ENCODE measurements around the gene SPPL3. TPM values are rescaled to one million over a fixed set of nuclear protein-coding genes. Genes with fewer than 3 reads are reported as not detected.

The SPPL3 gene
- polyA plus RNA-seq, 1 donor from 2014 or later = 18.6 TPM

Other genes starting within 250 kb of the SPPL3 start
- gene MLEC, start 217.2 kb downstream of the SPPL3 start, polyA plus RNA-seq = 64.3 TPM
- gene UNC119B, start 193.9 kb downstream of the SPPL3 start, polyA plus RNA-seq = 4.9 TPM
- gene ACADS, start 178.5 kb downstream of the SPPL3 start, polyA plus RNA-seq = 14.1 TPM
- gene HNF1A, start 74.2 kb upstream of the SPPL3 start, polyA plus RNA-seq = not detected
- 23.3 TPM for gene C12orf43, start 112.1 kb upstream of the SPPL3 start, polyA plus RNA-seq
- 0.78 TPM for gene OASL, start 134.9 kb upstream of the SPPL3 start, polyA plus RNA-seq
- gene P2RX7, start 228.5 kb upstream of the SPPL3 start, polyA plus RNA-seq = 3.8 TPM